Fibroblast of lung (primary cell): Measurements from ENCODE around the gene MAP3K4. TPM values are rescaled to one million over a fixed set of nuclear protein-coding genes. Genes with fewer than 3 reads are reported as not detected.

Experiments
- DNase-seq, 2 donors: peaks; one replicate each; pipeline versions ENCODE4 v3.0.0 to v3.0.0-alpha.2; 2010; ENCODE audit warnings: low read depth in 2 of 2
- H2AFZ ChIP-seq: 2 replicates; pipeline ENCODE4 v1.5.1; 2012; ENCODE audit warnings: low read length, control low read depth, inconsistent platforms
- H3K27ac ChIP-seq: 2 replicates; pipeline ENCODE4 v1.5.1; 2011; ENCODE audit warnings: low read length, control low read depth; ENCODE audit not compliant: insufficient read depth
- H3K27me3 ChIP-seq: 2 replicates; pipeline ENCODE4 v1.5.1; 2011; ENCODE audit warnings: mild to moderate bottlenecking, low read length; ENCODE audit not compliant: control insufficient read depth, insufficient read depth
- H3K36me3 ChIP-seq: 2 replicates; pipeline ENCODE4 v1.5.1; 2011; ENCODE audit warnings: low read length; ENCODE audit not compliant: control insufficient read depth, insufficient read depth
- H3K4me1 ChIP-seq: 2 replicates; pipeline ENCODE4 v1.5.1; 2011; ENCODE audit warnings: low read length; ENCODE audit not compliant: control insufficient read depth, insufficient read depth; ENCODE audit errors: extremely low read depth
- H3K4me2 ChIP-seq: 2 replicates; pipeline ENCODE4 v1.5.1; 2011; ENCODE audit warnings: low read length, control low read depth; ENCODE audit not compliant: insufficient read depth; ENCODE audit errors: extremely low read depth
- H3K4me3 ChIP-seq, 4 experiments: fragments of 200-600 bp in 1 of 4; sonication (generic) in 1 of 4; replicated peaks in 1 of 4; 2 replicates each; pipeline ENCODE4 v1.5.1; 2011 to 2016; ENCODE audit warnings: low read length in 4 of 4, low read depth in 3 of 4, mild to moderate bottlenecking in 3 of 4, control low read depth in 2 of 4, inconsistent platforms in 1 of 4, mixed read lengths in 1 of 4; ENCODE audit not compliant: insufficient read depth in 1 of 4; ENCODE audit errors: control extremely low read depth in 1 of 4
- H3K79me2 ChIP-seq: 2 replicates; pipeline ENCODE4 v1.5.1; 2012; ENCODE audit warnings: mild to moderate bottlenecking, low read length, inconsistent platforms; ENCODE audit not compliant: control insufficient read depth, insufficient read depth
- H3K9ac ChIP-seq: 2 replicates; pipeline ENCODE4 v1.5.1; 2011; ENCODE audit warnings: mild to moderate bottlenecking, low read length, control low read depth; ENCODE audit not compliant: insufficient read depth
- H3K9me3 ChIP-seq: 2 replicates; pipeline ENCODE4 v1.5.1; 2012; ENCODE audit warnings: low read depth, low read length; ENCODE audit not compliant: control insufficient read depth, insufficient read depth
- H4K20me1 ChIP-seq: 2 replicates; pipeline ENCODE4 v1.5.1; 2011; ENCODE audit warnings: low read length; ENCODE audit not compliant: control insufficient read depth, insufficient read depth; ENCODE audit errors: extremely low read depth
- CTCF ChIP-seq, 2 donors: IDR thresholded peaks in 1 of 2; conservative IDR thresholded peaks in 1 of 2; 1 replicate in 1 of 2; 2 replicates in 1 of 2; pipeline ENCODE4 v1.5.1; 2011 to 2012; ENCODE audit warnings: low read length in 2 of 2, control low read depth in 1 of 2, inconsistent platforms in 1 of 2, low read depth in 1 of 2, mild to moderate bottlenecking in 1 of 2
- EZH2 ChIP-seq: IDR thresholded peaks from 2 replicates; pipeline ENCODE4 v1.5.1; 2012; ENCODE audit warnings: low read length, control low read depth, mild to moderate bottlenecking; ENCODE audit errors: missing control alignments
- polyA plus RNA-seq, 2 donors: library from polyadenylated mRNA; depleted of rRNA in 1 of 2; stranded (reverse) in 1 of 2; unstranded in 1 of 2; fragments of >200 nt; gene quantifications; 2 replicates each; pipeline ENCODE4 v1.2.1, GENCODE V29; 2011 to 2012; ENCODE audit warnings: missing spikeins in 1 of 2
- total RNA-seq: library from RNA; depleted of rRNA; stranded (reverse); fragments of >200 nt; gene quantifications from 2 replicates; pipeline ENCODE4 v1.2.1, GENCODE V29; 2014

Gene MAP3K4
- total and polyA plus RNA-seq, 2 donors (not counting 1 experiment from before 2014, with no cell fraction given): 9.1 to 44.4 TPM

GRCh38 chr6:161057103-161058091, 65.8 kb downstream of the MAP3K4 start:
- H4K20me1 ChIP-seq: no peaks in the 10 kb centered on the region
- no peaks in the 10 kb centered on the region for H3K79me2 ChIP-seq
- H3K9me3 ChIP-seq: no peaks in the 10 kb centered on the region
- no peak overlapping the region for H3K4me2 ChIP-seq
- no peaks in the 10 kb centered on the region for H3K4me1 ChIP-seq
- TF ChIP-seq EZH2 (no peak), CTCF (conservative IDR thresholded peaks at IDR 0.05 in 1 of 2, IDR thresholded peaks at IDR 0.05 in 1 of 2; ENCODE audit: low read depth in 1 of 2, low read length in 2 of 2) (no peak)
- H2AFZ ChIP-seq: no peak overlapping the region
- DNase-seq: no peak
- no peak overlapping the region for H3K4me3 ChIP-seq
- H3K27ac ChIP-seq: no peak overlapping the region
- no peak overlapping the region for H3K9ac ChIP-seq
- H3K27me3 ChIP-seq: no peaks in the 10 kb centered on the region
- no peaks in the 10 kb centered on the region for H3K36me3 ChIP-seq

- DNase-seq: peak; percentile 28 to 60
Measured at GRCh38 chr6:161058741-161059140, 67.2 kb downstream of the MAP3K4 start.

More at GRCh38 chr6:161058741-161059140, 67.2 kb downstream of the MAP3K4 start:
- Histone ChIP-seq H3K4me2 (no peak overlapping the region), H3K4me3 (no peak overlapping the region), H4K20me1 (no peaks in the 10 kb centered on the region), H2AFZ (no peak overlapping the region), H3K4me1 (no peaks in the 10 kb centered on the region), H3K9ac (no peak overlapping the region), H3K9me3 (no peaks in the 10 kb centered on the region), H3K27me3 (no peaks in the 10 kb centered on the region), H3K36me3 (no peaks in the 10 kb centered on the region), H3K27ac (no peak overlapping the region), H3K79me2 (peaks cover 2% of the 10 kb centered on the region)
- no peak for TF ChIP-seq CTCF (conservative IDR thresholded peaks at IDR 0.05 in 1 of 2, IDR thresholded peaks at IDR 0.05 in 1 of 2; ENCODE audit: low read depth in 1 of 2, low read length in 2 of 2)
- TF ChIP-seq EZH2: no peak
